Activated naive CD4-positive, alpha-beta T cell treated with anti-CD3 and anti-CD28 coated beads, Interleukin-2, amount 10 ng/mL, durations not matched to agents 7 days and 5 days (primary cell): ENCODE measurements around the gene GALNT15.

ENCODE experiments used
- CTCF ChIA-PET: fragments of 350-600 bp; sonication (Branson Sonifier 250); formaldehyde crosslinking; loops from one replicate; lab custom pipeline; 2021; ENCODE audit warnings: antibody characterized with exemption; lab: Charles Lee
- DNase-seq: peaks from one replicate; pipeline ENCODE4 v3.0.0-alpha.2; 2020
- H3K27ac Mint-ChIP-seq: one replicate; pipeline ENCODE4 v1.8.0; 2021; ENCODE audit warnings: mild to moderate bottlenecking, moderate library complexity, mixed read lengths
- H3K27me3 Mint-ChIP-seq: one replicate; pipeline ENCODE4 v1.8.0; 2021; ENCODE audit warnings: mild to moderate bottlenecking, mixed read lengths
- H3K36me3 Mint-ChIP-seq: one replicate; pipeline ENCODE4 v1.8.0; 2021; ENCODE audit warnings: mixed read lengths
- H3K4me1 Mint-ChIP-seq: one replicate; pipeline ENCODE4 v1.8.0; 2021; ENCODE audit warnings: mixed read lengths
- H3K4me3 Mint-ChIP-seq: one replicate; pipeline ENCODE4 v1.8.0; 2021; ENCODE audit warnings: mild to moderate bottlenecking, moderate library complexity, mixed read lengths
- H3K9me3 Mint-ChIP-seq: one replicate; pipeline ENCODE4 v1.8.0; 2021; ENCODE audit warnings: mixed read lengths

The GALNT15 gene

DNA sequence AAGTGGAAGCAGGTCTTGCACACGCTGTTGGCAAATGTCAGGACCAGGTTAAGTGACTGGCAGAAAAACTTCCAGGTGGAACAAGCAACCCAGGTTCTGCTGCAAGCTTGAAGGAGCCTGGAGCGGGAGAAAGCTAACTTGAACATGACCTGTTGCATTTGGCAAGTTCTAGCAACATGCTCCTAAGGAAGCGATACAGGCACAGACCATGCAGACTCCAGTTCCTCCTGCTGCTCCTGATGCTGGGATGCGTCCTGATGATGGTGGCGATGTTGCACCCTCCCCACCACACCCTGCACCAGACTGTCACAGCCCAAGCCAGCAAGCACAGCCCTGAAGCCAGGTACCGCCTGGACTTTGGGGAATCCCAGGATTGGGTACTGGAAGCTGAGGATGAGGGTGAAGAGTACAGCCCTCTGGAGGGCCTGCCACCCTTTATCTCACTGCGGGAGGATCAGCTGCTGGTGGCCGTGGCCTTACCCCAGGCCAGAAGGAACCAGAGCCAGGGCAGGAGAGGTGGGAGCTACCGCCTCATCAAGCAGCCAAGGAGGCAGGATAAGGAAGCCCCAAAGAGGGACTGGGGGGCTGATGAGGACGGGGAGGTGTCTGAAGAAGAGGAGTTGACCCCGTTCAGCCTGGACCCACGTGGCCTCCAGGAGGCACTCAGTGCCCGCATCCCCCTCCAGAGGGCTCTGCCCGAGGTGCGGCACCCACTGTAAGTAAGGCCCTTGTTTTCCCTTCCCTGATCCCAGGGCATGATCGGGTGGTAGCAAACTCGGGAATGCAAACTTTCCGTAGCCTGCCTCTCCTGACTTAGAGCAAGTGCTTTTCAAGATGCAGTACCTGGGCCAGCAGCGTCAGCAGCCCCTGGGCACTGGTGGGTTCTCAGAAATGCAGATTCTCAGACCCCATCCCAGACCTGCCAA lies 759 bp downstream of the GALNT15 start:
- no peaks in the 10 kb centered on the region for H3K9me3 Mint-ChIP-seq
- H3K4me3 Mint-ChIP-seq: no peak overlapping the region
- no peak overlapping the region for H3K27ac Mint-ChIP-seq
- CTCF ChIA-PET: interaction anchor here (2.6 kb wide), 1 partner anchor 127 kb away, joined by 10 read pairs; no protein-coding TSS in a partner anchor
- H3K36me3 Mint-ChIP-seq: no peaks in the 10 kb centered on the region
- no peaks in the 10 kb centered on the region for H3K4me1 Mint-ChIP-seq
- no peak for DNase-seq
- H3K27me3 Mint-ChIP-seq: peaks cover 36% of the 10 kb centered on the region

DNA sequence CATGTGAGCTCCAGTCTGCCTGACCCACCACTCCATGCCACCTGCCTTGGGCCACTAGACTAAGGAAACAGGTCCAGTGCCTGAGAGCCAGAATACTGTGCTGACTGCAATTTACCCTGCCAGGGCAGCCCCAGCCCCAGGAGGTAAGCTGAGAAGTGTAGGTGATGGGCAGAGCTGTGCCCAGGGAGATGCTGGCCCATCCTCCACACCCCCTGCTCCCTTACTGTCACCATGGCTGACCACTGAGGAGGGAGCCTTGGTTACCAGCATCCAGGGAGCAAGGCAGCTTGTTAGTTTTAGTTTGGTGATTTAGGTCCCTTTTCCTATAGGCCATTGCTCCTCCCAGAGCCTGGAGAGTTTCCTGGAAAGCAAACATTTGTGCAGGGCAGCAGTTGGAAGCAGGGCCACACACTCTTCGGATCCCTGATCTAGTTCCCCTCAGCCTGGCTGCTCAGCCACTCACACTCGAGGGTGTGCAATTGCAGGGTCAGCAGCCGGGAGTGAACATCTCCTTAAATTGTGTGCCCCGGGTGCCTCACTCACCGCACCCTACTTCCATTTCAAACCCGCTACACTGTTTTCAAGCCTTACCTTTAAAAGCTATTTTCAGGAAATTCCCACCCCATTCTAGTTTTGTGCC lies 2.0 kb downstream of the GALNT15 start:
- H3K36me3 Mint-ChIP-seq: no peaks in the 10 kb centered on the region
- CTCF ChIA-PET: interaction anchor here (2.6 kb wide), 1 partner anchor 128 kb away, joined by 10 read pairs; no protein-coding TSS in a partner anchor
- no peak for DNase-seq
- H3K27me3 Mint-ChIP-seq: peaks cover 36% of the 10 kb centered on the region
- no peak overlapping the region for H3K4me3 Mint-ChIP-seq
- H3K4me1 Mint-ChIP-seq: no peaks in the 10 kb centered on the region
- H3K27ac Mint-ChIP-seq: no peak overlapping the region
- no peaks in the 10 kb centered on the region for H3K9me3 Mint-ChIP-seq

DNA sequence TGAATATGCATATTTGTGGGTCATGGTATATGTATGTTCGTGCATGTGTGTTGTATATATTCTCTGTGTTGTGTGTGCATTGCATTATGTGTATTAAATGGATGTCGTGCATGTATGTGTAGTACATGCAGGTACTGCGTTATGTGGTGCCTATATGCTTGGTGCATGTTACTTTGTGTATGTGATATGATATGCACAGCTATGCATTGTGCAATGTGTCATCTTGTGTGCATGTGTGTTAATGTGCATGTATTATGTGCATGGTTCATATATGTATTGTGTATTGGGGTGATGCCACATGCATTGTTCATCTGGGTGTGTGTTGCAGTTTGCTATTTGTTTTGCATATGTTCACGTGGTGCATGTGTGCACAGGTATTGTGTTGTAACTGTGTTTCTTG lies 2.9 kb downstream of the GALNT15 start:
- H3K36me3 Mint-ChIP-seq: no peaks in the 10 kb centered on the region
- H3K9me3 Mint-ChIP-seq: no peaks in the 10 kb centered on the region
- peaks cover 36% of the 10 kb centered on the region for H3K27me3 Mint-ChIP-seq
- DNase-seq: no peak
- no peak overlapping the region for H3K27ac Mint-ChIP-seq
- no peaks in the 10 kb centered on the region for H3K4me1 Mint-ChIP-seq
- no peak overlapping the region for H3K4me3 Mint-ChIP-seq
- CTCF ChIA-PET: interaction anchor here (2.6 kb wide), 1 partner anchor 129 kb away, joined by 10 read pairs; no protein-coding TSS in a partner anchor

DNA sequence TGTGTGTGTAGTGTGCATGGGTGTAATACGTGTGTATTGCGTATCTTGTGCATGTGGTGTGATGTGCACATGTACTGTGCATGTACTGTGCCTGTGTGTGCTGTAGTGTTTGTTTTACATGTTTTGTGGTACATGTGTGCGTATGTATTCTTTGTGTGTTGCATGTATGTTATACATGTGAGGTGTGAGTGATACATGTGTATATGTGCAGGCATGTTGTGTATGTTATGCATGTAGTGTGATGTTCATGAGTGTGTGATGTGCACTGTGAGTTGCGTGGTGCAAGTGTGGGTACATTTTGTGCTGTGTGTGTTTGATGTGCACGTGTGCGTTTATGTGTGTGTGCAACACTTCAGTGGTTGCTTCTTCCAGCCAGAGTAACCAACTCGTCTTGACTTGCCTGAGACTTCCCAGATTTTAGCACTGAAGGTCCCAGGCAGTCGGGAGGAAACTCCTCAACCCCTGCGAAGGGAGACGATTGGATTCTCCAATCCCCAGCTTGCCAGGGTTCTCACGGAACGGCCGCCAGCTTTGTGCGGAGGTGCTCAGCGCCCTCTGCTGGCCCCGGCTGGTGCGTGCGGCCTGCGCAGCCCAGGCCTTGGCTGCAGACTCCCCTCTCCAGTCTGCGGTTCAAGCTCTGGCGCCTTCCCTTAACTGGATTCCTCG lies 3.6 kb downstream of the GALNT15 start:
- Mint-ChIP-seq H3K27me3 (peaks cover 36% of the 10 kb centered on the region), H3K27ac (no peak overlapping the region), H3K36me3 (no peaks in the 10 kb centered on the region), H3K9me3 (no peaks in the 10 kb centered on the region), H3K4me1 (no peaks in the 10 kb centered on the region), H3K4me3 (no peak overlapping the region)
- DNase-seq: peak; percentile 73
- CTCF ChIA-PET: interaction anchor here (0.7 to 3.4 kb wide), 13 partner anchors 12 to 975 kb away, joined by 3 to 36 read pairs (median 4); no protein-coding TSS in a partner anchor

DNA sequence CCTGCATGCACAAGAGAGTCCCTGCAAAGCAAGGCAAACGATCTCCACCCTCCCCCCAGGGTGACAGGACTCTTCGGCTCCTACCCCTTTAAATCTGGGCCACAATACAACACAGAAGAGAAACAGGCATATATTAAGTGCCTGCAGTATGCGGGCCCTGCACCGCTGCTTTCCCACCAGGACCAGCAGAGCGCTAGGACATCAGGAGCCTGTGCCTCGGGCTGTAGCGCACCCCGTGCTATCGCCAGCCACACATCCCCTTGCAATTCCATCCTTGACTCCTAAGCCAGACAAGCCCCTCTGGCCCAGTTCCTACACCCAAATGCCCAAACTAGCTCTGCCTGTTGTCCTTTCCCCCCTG lies 4.1 kb downstream of the GALNT15 start:
- Mint-ChIP-seq H3K4me1 (no peaks in the 10 kb centered on the region), H3K4me3 (no peak overlapping the region), H3K9me3 (no peaks in the 10 kb centered on the region), H3K27ac (no peak overlapping the region), H3K36me3 (no peaks in the 10 kb centered on the region), H3K27me3 (peaks cover 33% of the 10 kb centered on the region)
- CTCF ChIA-PET: interaction anchor here (0.7 to 3.4 kb wide), 13 partner anchors 11 to 976 kb away, joined by 3 to 36 read pairs (median 4); no protein-coding TSS in a partner anchor
- DNase-seq: no peak

DNA sequence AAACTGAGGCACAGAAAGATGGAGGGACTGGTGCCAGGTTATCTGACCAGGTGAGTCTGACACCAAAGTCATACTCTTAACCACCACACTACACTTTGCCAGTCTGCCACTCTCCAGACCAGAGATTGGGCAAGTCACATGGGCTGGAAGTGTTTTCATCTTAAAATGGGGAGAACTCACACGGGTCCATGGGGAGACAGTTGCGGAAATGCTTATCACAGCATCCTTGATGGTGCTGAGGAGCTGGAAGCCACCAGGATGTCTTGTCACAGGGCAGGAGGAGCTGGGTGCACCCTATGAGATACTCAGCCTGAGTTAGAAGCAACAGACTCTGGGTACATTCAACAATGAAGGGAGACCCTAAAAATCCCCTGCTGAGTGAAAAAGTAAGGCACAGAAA lies 4.8 kb downstream of the GALNT15 start:
- Mint-ChIP-seq H3K4me1 (no peaks in the 10 kb centered on the region), H3K27me3 (peaks cover 27% of the 10 kb centered on the region), H3K9me3 (no peaks in the 10 kb centered on the region), H3K4me3 (no peak overlapping the region), H3K36me3 (no peaks in the 10 kb centered on the region), H3K27ac (no peak overlapping the region)
- no peak for DNase-seq
- CTCF ChIA-PET: interaction anchor here (1.0 to 3.4 kb wide), 5 partner anchors 67 to 549 kb away, joined by 3 to 36 read pairs (median 4); no protein-coding TSS in a partner anchor

DNA sequence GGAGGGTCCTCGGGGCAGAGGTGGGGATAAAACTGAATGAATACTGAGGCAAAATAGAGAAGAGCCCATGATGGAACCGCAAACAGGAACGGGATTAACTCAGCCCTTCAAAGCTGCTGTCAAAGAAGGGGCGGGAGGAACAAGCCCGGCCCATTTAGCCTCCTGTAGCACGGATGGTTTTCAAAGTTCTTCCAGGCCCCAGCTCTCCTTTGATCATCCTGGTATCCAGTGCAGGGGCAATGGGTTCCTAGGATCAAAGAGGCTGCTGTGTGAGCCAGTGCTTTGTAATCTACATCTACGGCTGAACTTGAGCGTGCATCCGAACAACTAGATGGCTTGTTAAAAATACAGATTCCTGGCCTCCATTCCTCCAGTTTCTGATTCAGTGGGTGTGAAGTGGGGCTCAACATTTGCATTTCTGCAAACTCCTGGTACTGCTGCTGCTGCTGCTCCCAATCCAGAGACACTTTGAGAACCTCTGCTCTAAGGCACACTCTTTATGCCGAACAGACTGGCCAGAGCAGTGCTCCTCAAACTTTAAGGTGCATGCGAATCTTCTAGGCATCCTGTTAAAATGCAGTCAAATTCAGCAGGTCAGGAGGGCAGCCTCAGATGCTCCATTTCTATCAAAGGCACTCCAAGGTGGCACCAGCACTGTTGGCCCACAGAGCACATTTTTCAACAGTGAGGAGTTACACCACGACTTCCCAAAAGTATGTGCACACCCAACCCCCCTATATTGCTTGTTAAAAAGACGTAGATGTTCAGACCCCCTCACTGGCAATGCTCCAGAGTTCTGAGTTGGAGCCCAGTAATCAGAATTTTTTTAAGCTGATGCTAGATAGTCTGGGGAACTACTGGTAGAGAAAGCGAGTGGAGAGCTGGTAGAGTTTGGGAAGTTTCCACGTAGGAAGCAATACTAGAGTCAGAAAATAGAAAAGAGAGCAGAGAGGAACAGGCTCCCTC lies 5.6 kb downstream of the GALNT15 start:
- Mint-ChIP-seq H3K27ac (no peak overlapping the region), H3K4me1 (no peaks in the 10 kb centered on the region), H3K36me3 (no peaks in the 10 kb centered on the region), H3K27me3 (peaks cover 19% of the 10 kb centered on the region), H3K9me3 (no peaks in the 10 kb centered on the region), H3K4me3 (no peak overlapping the region)
- no peak for DNase-seq
- CTCF ChIA-PET: interaction anchor here (0.6 to 3.4 kb wide), 3 partner anchors 12 to 967 kb away, joined by 3 to 36 read pairs (median 4); no protein-coding TSS in a partner anchor

DNA sequence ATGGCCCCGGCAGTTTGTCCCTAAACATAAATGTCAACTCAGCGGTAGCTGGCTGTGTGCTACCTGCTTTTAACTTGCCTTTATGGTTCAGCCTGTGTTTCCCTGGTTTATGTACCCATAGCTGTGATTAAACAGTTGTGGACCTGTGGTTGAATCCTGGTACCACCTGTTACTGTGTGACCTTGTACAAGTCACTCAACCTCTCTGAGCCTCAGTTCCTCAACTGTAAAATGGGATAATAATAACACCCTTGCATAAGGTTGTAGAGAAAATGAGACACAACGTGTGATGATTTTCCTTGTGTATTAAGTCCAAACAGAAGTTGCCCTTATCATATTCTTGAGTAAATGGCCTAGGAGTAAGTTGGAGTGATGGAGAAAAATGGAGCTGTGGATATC lies 6.3 kb downstream of the GALNT15 start:
- no peak overlapping the region for H3K27ac Mint-ChIP-seq
- H3K36me3 Mint-ChIP-seq: no peaks in the 10 kb centered on the region
- CTCF ChIA-PET: interaction anchor here (1.6 to 3.4 kb wide), 2 partner anchors 11 to 132 kb away, joined by 4 to 36 read pairs; no protein-coding TSS in a partner anchor
- H3K4me3 Mint-ChIP-seq: no peak overlapping the region
- no peaks in the 10 kb centered on the region for H3K9me3 Mint-ChIP-seq
- peaks cover 12% of the 10 kb centered on the region for H3K27me3 Mint-ChIP-seq
- DNase-seq: no peak
- H3K4me1 Mint-ChIP-seq: no peaks in the 10 kb centered on the region

DNA sequence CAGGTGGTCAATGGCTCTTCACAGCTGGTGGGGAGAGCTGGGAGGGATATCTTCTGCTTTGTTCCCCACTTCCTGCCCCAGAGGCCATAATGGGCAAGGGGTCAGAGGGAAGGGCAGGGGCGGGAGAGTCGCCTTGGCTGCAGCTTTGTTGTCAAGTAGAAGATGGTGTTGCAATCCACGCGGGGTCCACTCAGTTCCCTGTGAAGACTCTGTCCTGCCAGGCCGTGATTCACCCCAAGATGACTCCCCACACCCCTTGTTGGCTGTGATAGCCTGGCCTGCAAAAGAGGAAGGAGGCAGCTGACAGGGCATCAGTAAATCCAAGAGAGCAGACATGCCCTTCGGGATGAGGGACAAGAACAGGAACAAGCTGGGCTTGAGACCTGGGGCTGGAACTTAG lies 6.9 kb downstream of the GALNT15 start:
- H3K4me3 Mint-ChIP-seq: no peak overlapping the region
- H3K27me3 Mint-ChIP-seq: peaks cover 9% of the 10 kb centered on the region
- H3K4me1 Mint-ChIP-seq: no peaks in the 10 kb centered on the region
- H3K36me3 Mint-ChIP-seq: no peaks in the 10 kb centered on the region
- DNase-seq: no peak
- H3K27ac Mint-ChIP-seq: no peak overlapping the region
- H3K9me3 Mint-ChIP-seq: no peaks in the 10 kb centered on the region
- CTCF ChIA-PET: interaction anchor here (1.6 to 3.4 kb wide), 2 partner anchors 10 to 132 kb away, joined by 4 to 36 read pairs; no protein-coding TSS in a partner anchor

DNA sequence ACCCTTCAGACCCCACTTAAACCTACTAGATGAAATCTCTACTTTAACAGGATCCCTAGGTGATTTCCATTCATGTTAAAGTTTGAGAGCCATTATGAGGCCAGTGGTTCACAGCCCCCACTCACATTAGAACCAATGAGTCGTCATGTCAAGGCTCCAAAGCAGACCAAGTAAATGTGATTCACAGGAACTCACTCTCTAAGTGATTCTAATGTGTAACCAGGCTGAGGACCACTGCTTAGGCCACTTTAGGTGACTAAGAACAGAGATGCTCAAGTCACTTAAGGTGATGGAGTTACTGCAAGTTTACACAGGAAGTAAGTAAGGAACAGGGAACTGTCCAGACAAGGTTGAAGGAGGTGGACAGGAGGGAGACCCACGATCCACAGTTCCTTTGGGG lies 7.7 kb downstream of the GALNT15 start:
- Mint-ChIP-seq H3K4me3 (no peak overlapping the region), H3K36me3 (no peaks in the 10 kb centered on the region), H3K9me3 (no peaks in the 10 kb centered on the region), H3K27ac (no peak overlapping the region), H3K4me1 (no peaks in the 10 kb centered on the region), H3K27me3 (peaks cover 5% of the 10 kb centered on the region)
- CTCF ChIA-PET: interaction anchor here (1.6 kb wide), 1 partner anchor 9 kb away, joined by 4 read pairs; no protein-coding TSS in a partner anchor
- DNase-seq: no peak

DNA sequence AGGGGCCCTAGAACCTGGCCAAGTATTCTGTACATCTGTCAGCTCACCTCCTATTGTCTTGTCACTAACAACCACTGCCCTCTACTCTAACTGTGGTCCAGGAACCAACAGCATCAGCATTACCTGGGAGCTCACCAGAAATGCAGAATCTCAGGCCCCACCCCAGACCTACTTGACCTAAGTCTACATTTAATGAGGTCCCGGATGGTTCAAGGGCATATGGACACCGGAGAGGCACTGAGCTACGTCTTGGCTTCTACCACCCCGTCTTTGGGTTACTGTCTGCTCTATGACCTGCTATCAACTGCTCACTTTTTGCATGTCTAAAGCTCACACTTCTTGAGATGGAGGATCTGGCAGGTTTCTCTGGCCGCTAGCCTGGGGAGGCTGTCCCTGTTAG lies 8.1 kb downstream of the GALNT15 start:
- H3K36me3 Mint-ChIP-seq: no peaks in the 10 kb centered on the region
- no peak overlapping the region for H3K27ac Mint-ChIP-seq
- H3K4me3 Mint-ChIP-seq: no peak overlapping the region
- no peaks in the 10 kb centered on the region for H3K4me1 Mint-ChIP-seq
- no peaks in the 10 kb centered on the region for H3K9me3 Mint-ChIP-seq
- peaks cover 5% of the 10 kb centered on the region for H3K27me3 Mint-ChIP-seq
- CTCF ChIA-PET: interaction anchor here (1.2 kb wide), 1 partner anchor 366 kb away, joined by 3 read pairs; no protein-coding TSS in a partner anchor
- DNase-seq: no peak

DNA sequence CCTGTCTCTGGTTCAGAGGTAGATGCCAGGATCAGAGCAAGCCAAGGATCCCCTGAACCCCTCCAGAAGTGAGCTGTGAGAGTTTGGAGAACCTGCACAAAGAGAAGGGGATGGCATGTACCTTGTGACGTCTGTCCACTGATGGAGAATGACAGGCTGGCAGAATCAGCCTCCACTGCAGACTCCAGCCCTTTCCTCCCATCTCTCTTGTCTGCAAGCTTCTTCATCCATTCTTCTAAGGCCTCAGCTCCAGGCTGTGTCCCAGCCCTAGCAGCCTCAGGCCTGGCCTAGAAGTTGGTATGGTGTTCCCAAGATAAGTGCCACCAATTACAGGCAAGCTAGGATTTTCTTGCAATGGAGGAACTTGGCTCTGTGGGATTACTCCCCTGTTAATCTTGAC lies 8.6 kb downstream of the GALNT15 start:
- no peaks in the 10 kb centered on the region for H3K36me3 Mint-ChIP-seq
- H3K9me3 Mint-ChIP-seq: no peaks in the 10 kb centered on the region
- H3K27me3 Mint-ChIP-seq: peaks cover 4% of the 10 kb centered on the region
- H3K4me1 Mint-ChIP-seq: no peaks in the 10 kb centered on the region
- H3K27ac Mint-ChIP-seq: no peak overlapping the region
- no peak overlapping the region for H3K4me3 Mint-ChIP-seq
- CTCF ChIA-PET: interaction anchor here (1.2 kb wide), 1 partner anchor 367 kb away, joined by 3 read pairs; no protein-coding TSS in a partner anchor
- no peak for DNase-seq
